Inflammatory macrophage treated with lipopolysaccharide for 4 hours (primary cell): Measurements from ENCODE around the gene GPR107.

ENCODE experiments used
- DNase-seq: peaks from one replicate; pipeline ENCODE4 v3.0.0-alpha.2; 2020

GPR107 gene

GRCh38 chr9:130058154-130058553, 4.4 kb downstream of the GPR107 start:
- peak; percentile 44 for DNase-seq

- no peak for DNase-seq
Measured at GRCh38 chr9:130058887-130059286, 5.2 kb downstream of the GPR107 start.

GRCh38 chr9:130060296-130060695, 6.6 kb downstream of the GPR107 start:
- no peak for DNase-seq

DNA sequence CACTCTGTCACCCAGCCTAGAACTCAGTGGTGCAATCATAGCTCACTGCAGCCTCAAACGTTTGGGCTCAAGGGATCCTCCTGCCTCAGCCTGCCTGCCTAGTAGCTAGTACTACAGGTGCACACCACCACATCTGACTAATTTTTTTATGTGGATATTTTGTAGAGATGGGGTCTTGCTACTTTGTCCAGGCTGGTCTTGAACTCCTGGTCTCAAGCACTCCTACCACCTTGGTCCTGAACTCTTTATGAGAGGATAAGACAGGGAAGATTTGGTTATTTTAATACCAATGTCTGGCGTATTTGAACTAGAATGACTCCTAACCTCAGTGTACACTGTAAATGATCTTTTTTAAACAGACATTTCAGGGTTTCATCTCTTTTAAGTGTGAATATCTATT, 9.0 kb downstream of the GPR107 start:
- no peak for DNase-seq

DNA sequence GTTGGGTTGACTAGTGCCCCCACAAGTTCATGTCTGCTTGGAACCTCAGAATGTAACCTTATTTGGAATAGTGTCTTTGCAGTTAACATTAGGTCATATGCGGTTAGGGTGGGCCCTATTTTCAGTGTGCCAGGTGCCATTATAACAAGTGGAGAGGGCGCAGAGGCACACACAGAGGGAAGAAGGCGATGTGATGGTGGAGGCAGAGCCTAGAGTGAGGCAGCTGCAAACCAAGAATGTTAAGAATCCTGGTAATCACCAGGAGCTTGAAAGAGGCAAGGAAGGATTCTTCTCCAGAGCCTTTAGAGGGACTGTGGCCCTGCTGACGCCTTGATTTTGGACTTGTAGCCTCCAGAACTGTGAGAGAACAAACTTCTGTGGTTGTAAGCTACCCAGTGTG, 10.9 kb downstream of the GPR107 start:
- no peak for DNase-seq

- peak; percentile 35 for DNase-seq
Measured at GRCh38 chr9:130069048-130069447, 15.3 kb downstream of the GPR107 start.

- no peak for DNase-seq
Measured at GRCh38 chr9:130072515-130073235, 19.0 kb downstream of the GPR107 start.

- DNase-seq, result peak; percentile 92
Measured at GRCh38 chr9:130073373-130073772, 19.7 kb downstream of the GPR107 start.

DNA sequence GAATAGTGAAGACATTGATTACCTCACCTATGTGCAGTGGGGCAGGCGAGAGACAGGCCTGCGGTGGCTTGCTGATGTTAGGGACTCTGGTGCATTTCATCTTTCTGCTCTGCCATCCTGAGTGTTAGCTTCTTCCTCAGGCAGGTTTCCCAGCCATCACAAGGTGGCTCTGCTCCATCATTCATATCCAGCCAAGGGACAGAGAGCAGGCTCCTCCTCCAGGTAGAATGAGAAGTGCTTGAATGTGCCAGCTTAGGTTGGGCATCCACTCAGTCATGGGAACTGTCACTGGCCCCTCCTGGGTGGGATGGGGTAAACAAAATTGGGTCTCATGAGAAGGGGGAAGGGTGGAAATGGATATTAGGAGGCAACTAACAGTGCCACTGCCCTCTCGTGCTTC, 24.8 kb downstream of the GPR107 start:
- no peak for DNase-seq

- no peak for DNase-seq
Measured at GRCh38 chr9:130084337-130084736, 30.6 kb downstream of the GPR107 start.

GRCh38 chr9:130088051-130088450, 34.3 kb downstream of the GPR107 start:
- DNase-seq, result no peak

GRCh38 chr9:130089141-130089540, 35.4 kb downstream of the GPR107 start:
- DNase-seq, result no peak

GRCh38 chr9:130090915-130091314, 37.2 kb downstream of the GPR107 start:
- DNase-seq, result no peak

DNA sequence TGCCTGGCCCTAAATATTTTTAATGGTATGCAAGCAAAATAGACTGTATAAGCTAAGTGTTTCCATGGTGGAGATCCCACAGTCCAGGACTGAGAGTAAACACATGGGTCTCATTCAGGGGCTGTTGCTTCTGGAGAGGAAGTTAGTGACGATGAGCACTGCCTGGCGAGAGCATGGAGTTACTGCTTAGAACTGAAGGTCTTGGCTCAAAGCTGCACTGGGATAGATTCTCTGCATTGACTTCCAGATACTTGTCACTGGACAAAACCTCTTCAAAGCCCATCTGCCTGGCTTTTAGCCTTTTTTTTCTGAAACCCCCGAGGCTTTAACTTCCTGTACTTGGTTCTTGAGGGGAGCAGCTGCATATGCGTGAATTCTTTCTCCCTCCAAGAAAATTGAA, 39.2 kb downstream of the GPR107 start:
- no peak for DNase-seq

DNA sequence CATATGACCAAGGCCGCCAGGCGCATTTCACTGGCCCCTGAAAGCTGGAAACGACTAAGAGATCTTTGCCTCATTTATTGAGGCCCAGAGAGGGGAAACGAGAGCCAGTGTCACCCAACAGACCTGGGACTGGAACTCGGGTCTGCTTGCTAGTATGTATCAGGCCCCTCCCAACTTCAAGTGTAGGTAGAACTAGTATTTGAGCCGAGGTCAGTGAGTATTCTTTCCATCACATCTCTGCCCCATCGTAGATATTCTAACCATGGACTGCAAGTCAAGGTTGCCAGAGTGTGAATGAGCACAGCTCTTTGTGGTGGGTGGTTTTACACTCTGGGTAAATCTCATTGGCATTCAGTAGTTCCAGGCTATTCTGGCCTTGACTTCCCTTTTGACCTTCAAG, 42.2 kb downstream of the GPR107 start:
- no peak for DNase-seq

DNA sequence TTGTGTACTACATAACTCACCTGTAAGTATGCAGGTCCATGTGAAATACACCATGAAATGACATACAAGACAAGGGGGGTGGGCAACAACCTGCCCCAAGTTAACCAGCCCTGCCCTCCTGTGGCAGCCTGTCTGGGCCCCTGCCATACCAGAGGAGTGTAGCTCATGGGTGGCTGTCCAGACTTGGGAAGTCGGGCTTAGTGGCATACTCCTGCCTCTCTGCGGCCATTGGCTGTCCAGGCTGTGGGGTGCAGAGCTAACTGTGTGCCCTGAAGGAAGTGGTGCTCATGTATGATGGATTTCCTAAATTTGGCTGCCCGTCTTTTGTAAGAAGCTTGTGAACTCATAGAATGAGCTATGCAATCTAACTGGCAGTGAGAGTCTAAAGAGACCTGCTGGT, 47.0 kb downstream of the GPR107 start:
- DNase-seq, result no peak

DNA sequence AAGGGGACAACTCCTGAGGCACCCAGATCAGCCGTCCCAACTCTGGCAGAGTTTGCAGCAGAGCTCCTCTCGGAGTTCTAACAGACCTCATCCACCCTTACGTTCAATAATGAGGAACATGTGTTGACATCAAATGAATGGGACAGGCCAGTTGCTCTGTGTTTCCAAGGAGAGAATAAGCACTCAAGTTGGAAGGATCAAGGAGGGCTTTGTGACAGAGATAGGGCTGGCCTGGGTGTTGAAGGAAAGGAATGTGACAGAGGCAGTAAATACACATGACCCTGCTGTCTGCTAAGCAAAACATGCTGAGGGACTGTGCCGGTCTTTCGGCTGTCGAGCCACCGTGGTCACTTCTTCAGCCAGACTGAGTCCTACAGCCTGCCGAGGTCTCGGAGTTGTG, 48.2 kb downstream of the GPR107 start:
- DNase-seq, result no peak

GRCh38 chr9:130104491-130105193, 50.9 kb downstream of the GPR107 start:
- DNase-seq, result peak; percentile 48

- no peak for DNase-seq
Measured at GRCh38 chr9:130106860-130107233, 53.1 kb downstream of the GPR107 start.

DNA sequence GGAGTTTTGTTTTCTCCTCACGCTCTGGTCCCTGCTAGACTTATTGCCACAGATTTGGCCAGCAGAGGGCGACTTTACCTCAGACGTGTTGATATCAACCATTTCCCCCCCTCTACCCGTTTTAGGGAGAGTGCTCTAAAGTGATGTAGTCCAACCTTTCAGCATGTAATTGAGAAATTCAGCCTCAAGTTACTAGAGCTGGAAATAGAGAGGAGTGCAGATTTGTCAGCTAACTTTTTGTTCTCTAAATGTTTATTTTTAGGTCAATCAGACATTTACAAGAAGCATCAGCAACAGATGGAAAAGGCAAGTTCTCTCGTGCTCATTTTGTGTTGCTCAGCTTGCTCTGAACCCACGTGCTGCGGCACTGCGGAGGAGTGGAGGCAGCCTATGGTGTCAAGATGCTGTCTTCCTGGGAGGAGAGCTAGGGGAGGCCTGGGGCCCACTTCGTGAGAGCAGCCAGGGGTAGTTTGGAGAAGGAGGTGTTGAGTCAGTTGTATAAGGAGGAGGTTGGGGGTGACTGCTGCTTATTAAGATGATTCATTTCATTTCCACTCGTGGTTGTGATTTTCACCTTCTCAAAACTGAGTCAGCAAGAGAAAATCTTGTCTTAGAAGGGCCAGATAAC, 53.6 kb downstream of the GPR107 start:
- DNase-seq, result peak; percentile 71

- no peak for DNase-seq
Measured at GRCh38 chr9:130107955-130108354, 54.2 kb downstream of the GPR107 start.

- DNase-seq, result no peak
Measured at GRCh38 chr9:130110166-130110565, 56.5 kb downstream of the GPR107 start.

GRCh38 chr9:130110596-130111021, 56.9 kb downstream of the GPR107 start:
- no peak for DNase-seq
